HL-60 (cell line): Measurements from ENCODE around the gene TMEM253.

ENCODE experiments used
- DNase-seq, 2 experiments: peaks; one replicate each; pipeline ENCODE4 v3.0.0-alpha.2; 2010 to 2020; ENCODE audit warnings: low read depth in 1 of 2, low spot score in 1 of 2
- H3K27ac ChIP-seq: fragments of 250-450 bp; sonication (Bioruptor Pico); replicated peaks from 2 replicates; pipeline ENCODE4 v1.5.1; 2020; ENCODE audit warnings: mild to moderate bottlenecking, moderate library complexity
- H3K27me3 ChIP-seq: fragments of 250-450 bp; sonication (Bioruptor Pico); 2 replicates; pipeline ENCODE4 v1.5.1; 2021; ENCODE audit warnings: mild to moderate bottlenecking, moderate library complexity; ENCODE audit not compliant: insufficient read depth, poor library complexity, severe bottlenecking
- H3K4me3 ChIP-seq: replicated peaks from 2 replicates; pipeline ENCODE4 v1.5.1; 2011; ENCODE audit warnings: mild to moderate bottlenecking, control low read depth, low read length; ENCODE audit not compliant: insufficient read depth
- CTCF ChIP-seq: IDR thresholded peaks from one replicate; pipeline ENCODE4 v1.5.1; 2011; ENCODE audit warnings: low read length, control low read depth, inconsistent platforms; ENCODE audit not compliant: insufficient read depth
- GABPA ChIP-seq: IDR thresholded peaks from 2 replicates; pipeline ENCODE4 v1.6.1; 2012; ENCODE audit warnings: low read depth
- POLR2AphosphoS5 ChIP-seq: IDR thresholded peaks from 2 replicates; pipeline ENCODE4 v1.6.1; 2012; ENCODE audit warnings: low read depth
- REST ChIP-seq: IDR thresholded peaks from 2 replicates; pipeline ENCODE4 v1.6.1; 2012; ENCODE audit warnings: low read depth; ENCODE audit not compliant: insufficient replicate concordance
- SPI1 ChIP-seq: IDR thresholded peaks from 2 replicates; pipeline ENCODE4 v1.6.1; 2012; ENCODE audit warnings: low read depth, mild to moderate bottlenecking, borderline replicate concordance

TMEM253 gene

GRCh38 chr14:21057803-21058675 is 42.8 kb upstream of the TMEM253 start, which contains the start of gene RNASE8:
Gene RNASE8 (plus strand): TSS chr14:21057822. CDS start chr14:21057893, 71 bp downstream.
- Histone ChIP-seq H3K27me3 (no peaks in the 10 kb centered on the region), H3K4me3 (no peak within 1 kb of the TSS), H3K27ac (no peak within 1 kb of the TSS)
- no peak for DNase-seq
- no peak for TF ChIP-seq POLR2AphosphoS5
- TF ChIP-seq SPI1 = no peak
- no peak for TF ChIP-seq GABPA
- TF ChIP-seq REST = no peak

GRCh38 chr14:21058903-21059302 is 42.0 kb upstream of the TMEM253 start:
- Histone ChIP-seq H3K27me3 (no peaks in the 10 kb centered on the region), H3K27ac (no peak overlapping the region), H3K4me3 (no peak overlapping the region)
- TF ChIP-seq REST = no peak
- TF ChIP-seq SPI1 = no peak
- no peak for TF ChIP-seq GABPA
- TF ChIP-seq POLR2AphosphoS5 = no peak
- no peak for TF ChIP-seq CTCF
- DNase-seq = no peak

GRCh38 chr14:21059842-21060613 is 40.8 kb upstream of the TMEM253 start:
- Histone ChIP-seq H3K4me3 (no peak overlapping the region), H3K27me3 (no peaks in the 10 kb centered on the region), H3K27ac (no peak overlapping the region)
- TF ChIP-seq CTCF = no peak
- TF ChIP-seq SPI1 = no peak
- no peak for TF ChIP-seq POLR2AphosphoS5
- no peak for TF ChIP-seq GABPA
- TF ChIP-seq REST = no peak
- no peak for DNase-seq
